Measurements from ENCODE around the gene ACY1. TPM values are rescaled to one million over a fixed set of nuclear protein-coding genes. Genes with fewer than 3 reads are reported as not detected.

ACY1 gene
- total and polyA plus RNA-seq, 2 of the 13 experiments (the other 11 are each of a cell fraction or from before 2014, with no cell fraction given), result 113 to 162 TPM

DNA sequence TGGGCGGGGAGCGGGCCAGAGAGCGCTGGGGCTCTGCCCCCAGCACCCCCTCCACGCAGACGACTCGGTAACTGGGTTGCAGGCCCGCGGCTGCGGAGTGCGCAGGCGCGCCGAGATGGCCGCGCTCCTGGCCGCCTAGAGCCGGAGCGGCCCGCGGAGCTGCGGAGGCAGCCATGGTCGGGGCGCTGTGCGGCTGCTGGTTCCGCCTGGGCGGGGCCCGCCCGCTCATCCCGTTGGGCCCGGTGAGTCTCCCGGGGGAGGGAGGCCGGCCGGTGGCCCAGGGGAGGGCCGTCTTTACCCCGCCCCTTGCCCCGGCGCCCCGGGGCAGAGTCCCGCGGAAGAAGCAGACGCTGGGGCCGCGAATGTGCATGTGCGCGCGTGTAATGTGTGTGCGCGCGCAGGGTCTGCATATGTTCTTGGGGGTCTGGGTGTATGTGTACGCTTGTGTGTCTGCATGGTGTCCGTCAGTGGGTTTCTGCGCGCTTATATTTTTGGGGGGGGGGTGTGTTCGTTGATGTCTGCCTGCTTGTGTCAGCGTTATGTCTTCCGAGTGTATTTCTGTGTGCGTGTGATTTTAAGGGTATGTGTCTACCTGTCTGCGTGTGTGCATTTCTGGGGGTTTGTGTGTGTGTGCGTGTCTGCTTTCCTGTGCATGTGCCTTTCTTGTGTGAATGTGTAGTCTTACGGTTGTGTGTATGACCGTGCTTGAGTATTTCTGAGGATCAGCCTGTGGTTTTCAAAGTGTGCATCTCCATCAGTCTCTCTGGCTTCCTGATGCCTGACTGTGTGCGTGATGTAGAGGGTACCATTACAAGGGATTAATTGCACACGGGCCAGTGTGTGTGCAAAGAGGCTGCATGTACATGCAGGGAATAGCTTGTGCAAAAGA is 8.1 kb upstream of the ACY1 start, which contains the start of gene ABHD14A (continued):
- TF ChIP-seq ZNF142 (CRISPR knock-in tag; IDR thresholded peaks at IDR 0.05) (peak; percentile 93), HNRNPLL (IDR thresholded peaks at IDR 0.05; ENCODE audit: low read depth, low read length, poor library complexity, severe bottlenecking) (peak; percentile 72), PPARG (CRISPR knock-in tag; conservative IDR thresholded peaks at IDR 0.05) (no peak), MEIS2 (CRISPR knock-in tag; IDR thresholded peaks at IDR 0.05) (no peak), ZNF713 (CRISPR knock-in tag; IDR thresholded peaks at IDR 0.05) (no peak), ZNF766 (CRISPR knock-in tag; IDR thresholded peaks at IDR 0.05; ENCODE audit: borderline replicate concordance) (no peak), AGO1 (IDR thresholded peaks at IDR 0.05; ENCODE audit: low read depth, low read length, poor library complexity, severe bottlenecking) (peak; percentile 74), HMG20B (CRISPR knock-in tag; conservative IDR thresholded peaks at IDR 0.05) (no peak), RBM22 (optimal IDR thresholded peaks at IDR 0.05; ENCODE audit: low read length) (no peak)
- TF ChIP-seq, protein P1, sequence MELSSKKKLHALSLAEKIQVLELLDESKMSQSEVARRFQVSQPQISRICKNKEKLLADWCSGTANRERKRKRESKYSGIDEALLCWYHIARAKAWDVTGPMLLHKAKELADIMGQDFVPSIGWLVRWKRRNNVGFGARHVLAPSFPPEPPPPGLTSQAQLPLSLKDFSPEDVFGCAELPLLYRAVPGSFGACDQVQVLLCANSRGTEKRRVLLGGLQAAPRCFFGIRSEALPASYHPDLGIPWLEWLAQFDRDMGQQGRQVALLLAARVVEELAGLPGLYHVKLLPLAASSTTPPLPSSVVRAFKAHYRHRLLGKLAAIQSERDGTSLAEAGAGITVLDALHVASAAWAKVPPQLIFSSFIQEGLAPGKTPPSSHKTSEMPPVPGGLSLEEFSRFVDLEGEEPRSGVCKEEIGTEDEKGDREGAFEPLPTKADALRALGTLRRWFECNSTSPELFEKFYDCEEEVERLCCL (CRISPR knock-in tag; IDR thresholded peaks at IDR 0.05; ENCODE audit: borderline replicate concordance), result no peak
- TF ChIP-seq, protein P2, sequence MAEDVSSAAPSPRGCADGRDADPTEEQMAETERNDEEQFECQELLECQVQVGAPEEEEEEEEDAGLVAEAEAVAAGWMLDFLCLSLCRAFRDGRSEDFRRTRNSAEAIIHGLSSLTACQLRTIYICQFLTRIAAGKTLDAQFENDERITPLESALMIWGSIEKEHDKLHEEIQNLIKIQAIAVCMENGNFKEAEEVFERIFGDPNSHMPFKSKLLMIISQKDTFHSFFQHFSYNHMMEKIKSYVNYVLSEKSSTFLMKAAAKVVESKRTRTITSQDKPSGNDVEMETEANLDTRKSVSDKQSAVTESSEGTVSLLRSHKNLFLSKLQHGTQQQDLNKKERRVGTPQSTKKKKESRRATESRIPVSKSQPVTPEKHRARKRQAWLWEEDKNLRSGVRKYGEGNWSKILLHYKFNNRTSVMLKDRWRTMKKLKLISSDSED (CRISPR knock-in tag; IDR thresholded peaks at IDR 0.05), result no peak
- TF ChIP-seq, protein P3, sequence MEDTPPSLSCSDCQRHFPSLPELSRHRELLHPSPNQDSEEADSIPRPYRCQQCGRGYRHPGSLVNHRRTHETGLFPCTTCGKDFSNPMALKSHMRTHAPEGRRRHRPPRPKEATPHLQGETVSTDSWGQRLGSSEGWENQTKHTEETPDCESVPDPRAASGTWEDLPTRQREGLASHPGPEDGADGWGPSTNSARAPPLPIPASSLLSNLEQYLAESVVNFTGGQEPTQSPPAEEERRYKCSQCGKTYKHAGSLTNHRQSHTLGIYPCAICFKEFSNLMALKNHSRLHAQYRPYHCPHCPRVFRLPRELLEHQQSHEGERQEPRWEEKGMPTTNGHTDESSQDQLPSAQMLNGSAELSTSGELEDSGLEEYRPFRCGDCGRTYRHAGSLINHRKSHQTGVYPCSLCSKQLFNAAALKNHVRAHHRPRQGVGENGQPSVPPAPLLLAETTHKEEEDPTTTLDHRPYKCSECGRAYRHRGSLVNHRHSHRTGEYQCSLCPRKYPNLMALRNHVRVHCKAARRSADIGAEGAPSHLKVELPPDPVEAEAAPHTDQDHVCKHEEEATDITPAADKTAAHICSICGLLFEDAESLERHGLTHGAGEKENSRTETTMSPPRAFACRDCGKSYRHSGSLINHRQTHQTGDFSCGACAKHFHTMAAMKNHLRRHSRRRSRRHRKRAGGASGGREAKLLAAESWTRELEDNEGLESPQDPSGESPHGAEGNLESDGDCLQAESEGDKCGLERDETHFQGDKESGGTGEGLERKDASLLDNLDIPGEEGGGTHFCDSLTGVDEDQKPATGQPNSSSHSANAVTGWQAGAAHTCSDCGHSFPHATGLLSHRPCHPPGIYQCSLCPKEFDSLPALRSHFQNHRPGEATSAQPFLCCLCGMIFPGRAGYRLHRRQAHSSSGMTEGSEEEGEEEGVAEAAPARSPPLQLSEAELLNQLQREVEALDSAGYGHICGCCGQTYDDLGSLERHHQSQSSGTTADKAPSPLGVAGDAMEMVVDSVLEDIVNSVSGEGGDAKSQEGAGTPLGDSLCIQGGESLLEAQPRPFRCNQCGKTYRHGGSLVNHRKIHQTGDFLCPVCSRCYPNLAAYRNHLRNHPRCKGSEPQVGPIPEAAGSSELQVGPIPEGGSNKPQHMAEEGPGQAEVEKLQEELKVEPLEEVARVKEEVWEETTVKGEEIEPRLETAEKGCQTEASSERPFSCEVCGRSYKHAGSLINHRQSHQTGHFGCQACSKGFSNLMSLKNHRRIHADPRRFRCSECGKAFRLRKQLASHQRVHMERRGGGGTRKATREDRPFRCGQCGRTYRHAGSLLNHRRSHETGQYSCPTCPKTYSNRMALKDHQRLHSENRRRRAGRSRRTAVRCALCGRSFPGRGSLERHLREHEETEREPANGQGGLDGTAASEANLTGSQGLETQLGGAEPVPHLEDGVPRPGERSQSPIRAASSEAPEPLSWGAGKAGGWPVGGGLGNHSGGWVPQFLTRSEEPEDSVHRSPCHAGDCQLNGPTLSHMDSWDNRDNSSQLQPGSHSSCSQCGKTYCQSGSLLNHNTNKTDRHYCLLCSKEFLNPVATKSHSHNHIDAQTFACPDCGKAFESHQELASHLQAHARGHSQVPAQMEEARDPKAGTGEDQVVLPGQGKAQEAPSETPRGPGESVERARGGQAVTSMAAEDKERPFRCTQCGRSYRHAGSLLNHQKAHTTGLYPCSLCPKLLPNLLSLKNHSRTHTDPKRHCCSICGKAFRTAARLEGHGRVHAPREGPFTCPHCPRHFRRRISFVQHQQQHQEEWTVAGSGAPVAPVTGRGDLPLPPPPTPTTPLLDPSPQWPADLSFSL (CRISPR knock-in tag; IDR thresholded peaks at IDR 0.05), result peak; percentile 65; the same call in 1 of the 2 replicates

Measured in HepG2 (cell line).